ENCODE data around the gene ANK2.
"Not testable (repeated sequence)": the region's sequence is repeated elsewhere in the genome, so short reads cannot be mapped to it uniquely, and the experiment has no call there.

The ANK2 gene

DNA sequence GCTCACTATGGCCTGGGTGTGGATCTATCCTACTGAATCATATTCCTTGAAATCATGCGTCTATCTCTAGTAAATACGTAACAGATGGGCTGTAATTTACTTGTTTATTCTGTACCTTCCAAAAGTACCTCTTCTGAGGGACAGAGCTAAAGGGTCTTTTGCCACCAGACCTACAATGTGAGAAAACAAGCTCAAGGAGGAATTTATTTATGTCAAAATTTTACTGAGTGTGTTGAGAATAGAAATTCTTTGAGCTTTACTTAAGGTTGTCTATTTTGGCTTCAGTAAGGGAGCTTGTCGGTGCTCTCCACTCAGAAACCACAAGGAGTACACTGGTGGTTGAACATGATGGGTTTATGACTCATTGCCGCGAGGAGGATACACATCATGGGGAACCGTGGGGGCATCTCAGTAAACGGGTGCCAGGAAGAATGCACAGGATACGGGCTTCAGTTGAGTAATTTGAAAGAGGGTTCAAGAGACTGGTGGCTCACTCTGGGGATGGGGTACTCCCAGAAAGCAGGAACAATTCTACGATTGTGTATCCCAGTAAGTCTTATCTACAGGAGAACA, 3.0 kb downstream of the ANK2 start:
- DNase-seq (ENCODE audit: low read depth): peak; percentile 31

DNA sequence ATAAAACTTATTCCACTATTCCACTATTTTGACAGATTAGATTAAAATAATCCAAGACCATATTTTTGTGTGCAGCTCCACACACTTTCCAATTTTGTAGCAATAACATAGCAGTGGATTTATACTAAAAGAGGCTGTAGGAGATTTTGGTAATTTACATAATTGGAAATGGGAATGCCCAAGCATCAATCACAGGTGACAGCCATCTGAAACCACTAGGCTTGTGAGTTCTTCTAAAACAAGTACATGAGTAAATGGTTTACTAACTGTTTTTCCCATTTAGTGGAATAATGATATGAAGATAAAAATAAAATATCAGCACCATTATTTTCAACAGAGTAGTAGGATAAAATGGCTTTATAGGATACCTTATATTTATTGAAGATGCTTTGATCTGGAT, 4.4 kb downstream of the ANK2 start:
- DNase-seq (ENCODE audit: low read depth): no peak

DNA sequence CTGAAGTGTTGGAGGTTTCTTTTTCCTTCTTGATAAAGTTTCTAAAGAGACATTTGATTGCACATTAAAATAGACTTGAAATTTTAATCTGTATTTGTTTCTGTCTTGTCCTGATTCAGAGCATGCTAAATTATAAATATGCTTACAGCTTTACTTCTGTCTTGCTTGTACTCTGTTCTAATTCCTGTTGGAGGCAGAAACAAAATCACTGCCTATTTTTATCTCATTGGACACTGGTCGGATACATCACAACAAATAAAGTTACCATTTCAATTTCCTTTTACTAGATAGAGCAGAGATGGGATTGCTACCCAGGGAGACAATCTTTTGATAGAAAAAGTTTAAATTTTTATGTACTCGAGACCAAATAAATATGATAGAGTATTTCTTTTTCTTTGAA, 6.9 kb downstream of the ANK2 start:
- no peak for DNase-seq (ENCODE audit: low read depth)

DNA sequence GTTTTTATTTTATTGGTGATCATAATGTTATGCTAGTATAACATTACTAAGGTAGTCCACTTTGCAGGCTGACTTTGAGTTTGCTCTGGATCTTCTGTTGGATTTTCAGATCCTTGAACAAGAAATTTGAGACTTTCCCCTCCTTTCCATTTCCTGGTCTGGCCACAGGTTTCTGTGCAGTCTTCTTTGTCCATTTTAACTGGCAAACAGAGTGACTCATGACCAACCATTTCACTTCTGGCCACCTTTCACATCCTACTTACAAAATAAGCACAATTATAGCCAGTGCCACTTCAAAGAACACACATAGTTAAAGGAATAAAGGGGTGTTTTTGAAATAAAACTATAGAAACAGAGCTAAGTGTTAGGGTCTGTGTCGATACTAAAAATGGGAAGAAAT, 8.4 kb downstream of the ANK2 start:
- DNase-seq (ENCODE audit: low read depth): no peak

DNA sequence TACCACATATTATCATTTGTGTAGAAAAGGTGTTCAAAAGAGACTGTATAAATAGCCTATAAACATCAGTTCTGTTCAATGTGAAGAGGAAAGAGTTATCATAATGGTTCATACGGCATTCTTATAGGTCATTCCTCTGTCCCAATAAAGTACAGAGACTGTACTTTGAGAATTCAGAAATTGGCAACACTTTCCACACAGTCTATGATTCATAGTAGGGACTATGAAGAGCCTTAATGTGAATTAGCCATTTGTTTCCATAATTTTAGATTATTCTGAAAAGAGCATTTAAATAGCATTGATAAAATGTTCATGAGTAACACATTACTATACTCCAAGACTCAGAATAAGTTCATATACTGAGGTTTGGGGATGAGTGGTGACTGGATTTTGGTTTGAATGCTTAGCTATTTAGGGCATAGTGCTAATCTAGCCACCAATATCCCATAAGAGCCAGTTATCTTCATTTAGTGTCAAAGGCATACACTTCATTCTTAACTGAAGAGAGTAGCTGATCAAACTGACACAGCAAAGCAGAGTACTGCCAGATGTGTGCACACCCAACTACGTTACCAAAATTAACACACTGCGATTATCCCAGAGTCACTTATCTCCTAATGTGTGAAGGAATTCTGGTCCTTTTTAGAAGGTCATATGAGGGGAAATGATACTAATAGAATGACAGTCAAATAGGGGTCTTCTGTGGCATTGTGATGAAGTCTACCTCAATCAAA, 10.2 kb downstream of the ANK2 start:
- no peak for DNase-seq (ENCODE audit: low read depth)

DNA sequence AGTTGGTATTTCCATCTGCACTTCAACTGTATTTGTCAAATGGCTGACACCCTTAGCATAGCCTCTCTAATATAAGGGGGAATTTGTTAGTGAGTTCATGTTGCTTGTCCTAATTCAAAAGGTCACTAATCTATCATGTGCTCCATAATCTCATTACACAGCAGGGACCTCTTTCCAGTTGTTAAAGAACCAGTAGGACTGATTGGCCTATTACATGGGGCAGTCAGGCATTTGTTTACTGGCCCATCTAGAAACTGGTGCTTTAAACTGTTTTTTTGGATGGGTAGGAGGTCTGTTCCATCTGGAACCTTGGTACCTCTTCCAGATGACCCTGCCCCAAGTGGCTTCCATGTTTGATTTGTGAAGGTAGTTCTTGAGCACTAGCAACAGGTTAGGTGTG, 11.4 kb downstream of the ANK2 start:
- no peak for DNase-seq (ENCODE audit: low read depth)

DNA sequence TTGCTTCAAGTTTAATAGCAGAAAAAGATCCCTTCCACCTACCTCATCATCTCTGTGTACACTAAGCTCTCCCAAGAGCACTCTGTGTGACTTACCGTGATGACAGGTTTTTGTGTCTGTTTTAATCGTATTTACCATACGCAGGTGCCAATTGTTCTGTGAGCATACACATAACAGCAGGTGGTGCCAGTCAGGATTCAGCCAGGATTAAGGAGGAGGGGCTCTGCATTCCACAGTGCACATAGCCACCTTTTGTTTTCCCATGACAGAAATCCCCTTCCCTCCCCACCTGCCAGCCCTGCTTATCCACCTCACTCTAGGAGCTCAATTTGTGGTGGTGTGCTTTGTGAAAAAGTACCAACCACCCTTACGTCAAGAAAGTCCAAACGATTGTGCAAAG, 14.8 kb downstream of the ANK2 start:
- no peak for DNase-seq (ENCODE audit: low read depth)

DNA sequence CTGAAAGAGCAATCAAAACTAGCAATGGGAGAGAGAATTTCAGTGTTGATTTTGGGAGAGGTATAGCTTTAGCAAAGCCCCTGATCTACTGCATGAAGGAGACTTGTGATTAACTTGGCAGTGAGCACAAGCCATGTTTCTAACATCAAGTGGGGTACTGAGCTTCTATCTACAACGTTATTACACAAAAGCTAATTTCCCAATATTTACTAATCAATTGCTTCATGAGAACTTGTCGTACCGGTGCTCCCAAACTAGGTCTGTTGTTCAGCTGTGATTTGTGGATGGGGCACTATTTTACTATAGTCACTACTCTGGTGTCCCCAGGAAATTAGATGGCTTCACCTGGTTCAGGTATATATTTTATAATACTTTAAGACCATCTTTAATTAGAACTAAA, 16.2 kb downstream of the ANK2 start:
- DNase-seq (ENCODE audit: low read depth): no peak

DNA sequence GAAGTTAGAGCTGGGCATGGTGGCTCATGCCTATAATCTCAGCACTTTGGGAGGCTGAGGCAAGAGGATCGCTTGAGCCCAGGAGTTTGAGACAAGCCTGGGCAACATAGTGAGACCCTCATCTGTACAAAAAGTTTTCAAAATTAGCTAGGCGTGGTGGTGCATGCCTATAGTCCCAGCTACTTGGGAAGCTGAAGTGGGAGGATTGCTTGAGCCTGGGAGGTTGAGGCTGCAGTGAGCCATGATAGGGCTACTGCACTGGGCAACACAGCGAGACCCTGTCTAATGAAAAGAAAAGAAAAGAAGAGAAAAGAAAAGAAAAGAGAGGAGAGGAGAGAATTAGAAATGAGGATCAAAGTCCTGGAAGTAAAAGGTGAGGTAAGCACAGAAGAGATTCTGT, 19.3 kb downstream of the ANK2 start:
- not testable (repeated sequence) for DNase-seq (ENCODE audit: low read depth)

DNA sequence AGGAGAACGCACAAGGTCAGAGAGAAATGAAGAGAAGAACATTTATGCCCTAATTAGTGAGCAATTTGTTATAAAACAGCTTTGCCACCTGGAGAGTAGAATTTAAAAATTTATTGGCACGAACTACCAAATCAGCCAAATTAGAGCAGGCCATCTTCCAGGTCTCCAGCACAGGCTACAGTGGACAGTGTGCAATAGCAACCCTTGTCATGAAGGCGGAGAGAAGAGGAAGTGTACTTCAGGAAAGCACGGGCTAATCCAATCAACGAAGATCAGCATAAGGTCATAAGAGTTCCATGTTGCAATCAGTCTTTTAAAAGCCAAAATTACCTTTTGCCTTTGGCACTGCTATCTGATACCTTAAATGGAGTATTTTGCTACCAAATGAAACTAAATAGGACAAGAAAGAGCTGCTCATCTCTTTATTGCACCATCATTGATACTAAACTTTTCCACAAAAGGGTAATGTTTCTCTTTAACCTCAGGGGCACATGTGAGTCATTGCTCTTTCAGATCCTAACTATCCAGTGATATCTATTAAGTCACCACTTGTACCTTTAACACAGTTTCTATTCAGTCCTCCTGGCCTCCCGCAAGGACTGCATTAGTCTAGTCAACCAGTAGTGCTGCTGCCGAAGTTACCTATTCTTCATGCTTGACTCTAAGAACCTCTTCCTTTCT, 19.9 kb downstream of the ANK2 start:
- DNase-seq (ENCODE audit: low read depth): no peak

DNA sequence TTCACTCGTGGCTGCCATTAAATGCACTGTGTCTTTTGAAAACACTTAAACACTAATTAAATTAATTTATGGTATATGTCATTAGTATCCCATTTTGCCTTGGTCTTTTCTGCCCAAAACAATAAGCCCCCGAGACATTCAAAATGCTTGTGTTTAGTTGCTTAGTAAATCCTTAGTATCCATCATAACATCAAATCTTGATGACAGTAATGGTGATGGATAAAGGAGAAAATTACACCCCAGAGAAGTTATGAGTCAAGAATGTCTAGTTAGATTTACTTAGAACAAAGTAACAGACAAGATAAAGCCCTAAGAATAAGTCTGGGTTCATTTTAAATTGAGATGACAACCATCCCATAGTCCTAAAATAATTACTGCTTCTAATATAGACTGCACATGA, 21.3 kb downstream of the ANK2 start:
- DNase-seq (ENCODE audit: low read depth): no peak

DNA sequence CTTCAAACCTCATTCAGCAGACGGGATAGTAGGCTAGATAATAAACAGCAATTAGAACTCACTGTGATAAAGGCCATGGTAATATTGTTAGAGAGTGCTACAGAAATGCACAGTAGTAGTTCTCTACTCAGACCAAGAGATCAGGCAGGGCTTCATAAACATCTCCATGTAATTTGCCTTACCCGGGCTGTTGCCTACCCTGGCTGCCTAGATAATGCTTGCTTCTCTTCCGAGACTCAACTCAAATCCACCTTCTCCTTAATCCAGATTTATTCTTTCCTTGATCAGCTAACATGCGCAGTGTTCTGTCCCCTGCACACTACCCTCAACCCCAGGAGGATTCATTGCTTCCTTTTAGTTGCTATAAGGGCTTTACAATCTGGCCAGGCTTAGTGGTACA, 21.8 kb downstream of the ANK2 start:
- no peak for DNase-seq (ENCODE audit: low read depth)

DNA sequence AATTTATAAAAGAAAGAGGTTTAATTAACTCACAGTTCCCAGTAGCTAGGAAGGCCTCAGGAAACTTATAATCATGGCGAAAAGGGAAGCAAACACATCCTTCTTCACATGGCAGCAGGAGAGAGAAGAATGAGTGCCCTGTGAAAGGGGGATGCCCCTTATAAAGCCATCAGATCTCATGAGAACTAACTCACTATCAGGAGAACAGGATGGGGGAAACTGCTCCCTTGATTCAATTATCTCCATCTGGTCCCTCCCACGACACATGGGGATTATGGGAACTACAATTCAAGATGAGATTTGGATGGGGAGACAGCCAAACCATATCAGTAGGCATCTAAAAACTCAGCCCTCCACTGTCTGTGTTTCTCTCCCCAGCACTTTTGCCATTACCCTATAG, 22.4 kb downstream of the ANK2 start:
- DNase-seq (ENCODE audit: low read depth): no peak

DNA sequence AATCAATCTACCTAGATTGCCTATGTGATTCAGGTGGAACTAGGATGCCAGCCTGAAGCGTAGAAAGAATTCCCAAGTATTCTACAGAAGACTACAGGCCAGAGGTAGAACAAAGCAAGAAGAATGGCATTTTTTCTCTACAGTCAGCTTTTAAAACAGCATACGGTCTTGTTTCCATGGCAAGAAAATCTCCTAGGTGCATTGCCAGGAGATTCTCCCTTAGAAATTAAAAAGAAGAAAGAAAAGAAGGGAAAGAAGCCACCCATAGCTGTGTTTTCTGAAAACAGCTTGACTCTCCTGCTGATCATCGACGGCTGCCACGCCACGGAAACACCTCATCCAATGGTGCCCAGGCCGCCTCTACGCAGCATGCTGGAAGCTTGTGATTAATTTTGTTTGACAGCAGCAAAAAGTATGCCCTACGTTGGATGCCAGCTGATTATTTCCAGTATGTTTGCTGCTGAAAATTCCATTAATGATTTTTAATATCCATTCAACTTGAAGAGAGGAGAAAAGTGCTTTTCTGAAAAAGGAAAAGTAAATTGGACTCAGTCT, 24.1 kb downstream of the ANK2 start:
- no peak for DNase-seq (ENCODE audit: low read depth)

DNA sequence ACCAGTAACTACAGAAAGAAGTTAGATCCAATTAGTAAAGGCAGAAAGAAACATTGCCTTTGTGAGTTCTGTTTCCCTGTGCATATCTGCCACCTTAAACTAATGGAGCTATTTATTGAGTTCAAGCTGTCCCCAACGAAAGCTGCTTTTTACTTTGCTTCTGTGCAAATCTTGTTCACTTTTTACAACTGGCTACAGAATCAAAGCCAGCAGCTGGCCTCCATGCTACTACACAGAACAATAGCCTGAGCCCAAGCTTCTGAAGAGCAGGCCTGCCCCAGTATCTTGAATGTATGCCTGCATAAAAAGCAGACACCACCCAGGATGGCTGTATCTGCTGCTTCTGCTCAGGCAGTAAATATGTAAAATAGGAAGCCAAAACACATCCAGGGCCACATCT, 28.1 kb downstream of the ANK2 start:
- no peak for DNase-seq (ENCODE audit: low read depth)

DNA sequence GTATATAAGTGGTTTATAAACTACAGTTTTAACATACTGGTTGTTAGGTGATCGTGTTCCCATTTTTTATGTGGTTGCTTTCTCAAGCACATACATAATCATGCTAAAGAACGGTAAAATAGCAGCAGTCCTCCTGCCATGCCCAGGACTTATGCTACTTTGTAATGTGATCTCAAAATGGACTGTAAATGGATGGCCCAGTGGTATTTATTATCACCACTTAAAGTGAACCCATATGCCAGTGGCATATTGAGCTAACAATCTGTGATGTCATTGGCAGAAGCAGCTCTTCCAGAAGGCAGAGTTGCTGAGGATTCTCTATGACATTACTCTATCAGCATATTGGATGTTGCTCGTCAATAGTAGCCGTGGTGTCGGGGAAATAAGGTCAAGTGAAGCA, 28.6 kb downstream of the ANK2 start:
- DNase-seq (ENCODE audit: low read depth): no peak

DNA sequence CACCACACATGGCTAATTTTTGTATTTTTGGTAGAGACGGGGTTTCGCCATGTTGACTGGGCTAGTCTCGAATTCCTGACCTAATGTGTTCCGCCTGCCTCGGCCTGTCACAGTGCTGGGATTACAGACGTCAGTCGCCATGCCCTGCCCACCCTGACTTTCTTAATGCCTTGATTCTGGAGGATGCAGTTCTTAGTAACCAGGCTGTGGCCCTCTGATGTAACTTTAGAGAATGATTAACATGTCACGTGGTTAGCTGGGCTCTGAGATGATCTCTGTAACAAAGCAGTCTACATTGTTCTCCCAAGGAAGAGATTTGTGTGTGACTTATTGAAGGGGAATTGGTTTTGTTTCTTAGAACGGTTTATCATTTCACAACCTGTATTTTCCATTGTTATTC, 30.6 kb downstream of the ANK2 start:
- DNase-seq (ENCODE audit: low read depth): no peak

DNA sequence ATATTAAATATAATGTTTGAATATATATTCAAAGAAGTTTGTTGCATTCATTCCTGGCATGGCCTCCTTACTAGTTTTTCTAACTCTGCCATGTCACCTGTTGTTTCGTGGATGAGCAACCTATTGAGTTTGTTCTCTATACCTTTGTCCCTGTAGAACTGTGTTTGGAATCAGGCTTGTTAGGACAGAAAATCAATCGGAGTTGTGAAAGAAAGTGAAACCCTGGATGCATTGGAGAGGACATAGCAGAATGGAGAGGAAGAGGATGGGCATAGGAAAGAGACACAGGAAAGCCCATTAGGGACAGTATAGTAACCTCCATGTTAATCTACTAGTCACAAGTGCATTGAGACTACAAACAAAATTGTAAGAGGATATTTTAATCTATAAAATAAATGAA, 31.2 kb downstream of the ANK2 start:
- DNase-seq (ENCODE audit: low read depth): no peak

DNA sequence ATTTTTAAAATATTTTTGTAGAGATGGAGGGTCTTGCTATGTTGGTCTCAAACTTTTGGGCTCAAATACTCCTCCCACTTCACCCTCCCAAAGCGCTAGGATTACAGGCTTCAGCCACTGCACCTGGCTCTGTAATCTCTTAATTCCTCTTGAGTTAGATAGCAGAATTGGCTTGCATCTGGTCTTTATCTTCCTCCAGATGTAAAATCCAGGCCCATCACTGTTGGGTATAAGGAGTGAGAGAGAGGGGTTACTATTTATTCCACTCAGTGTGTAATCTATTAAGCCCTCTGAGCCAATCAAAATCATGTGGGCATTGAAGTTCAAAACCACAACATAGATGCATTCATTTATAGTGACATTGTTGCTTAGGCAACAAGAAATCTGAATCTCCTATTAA, 33.9 kb downstream of the ANK2 start:
- DNase-seq (ENCODE audit: low read depth): no peak

DNA sequence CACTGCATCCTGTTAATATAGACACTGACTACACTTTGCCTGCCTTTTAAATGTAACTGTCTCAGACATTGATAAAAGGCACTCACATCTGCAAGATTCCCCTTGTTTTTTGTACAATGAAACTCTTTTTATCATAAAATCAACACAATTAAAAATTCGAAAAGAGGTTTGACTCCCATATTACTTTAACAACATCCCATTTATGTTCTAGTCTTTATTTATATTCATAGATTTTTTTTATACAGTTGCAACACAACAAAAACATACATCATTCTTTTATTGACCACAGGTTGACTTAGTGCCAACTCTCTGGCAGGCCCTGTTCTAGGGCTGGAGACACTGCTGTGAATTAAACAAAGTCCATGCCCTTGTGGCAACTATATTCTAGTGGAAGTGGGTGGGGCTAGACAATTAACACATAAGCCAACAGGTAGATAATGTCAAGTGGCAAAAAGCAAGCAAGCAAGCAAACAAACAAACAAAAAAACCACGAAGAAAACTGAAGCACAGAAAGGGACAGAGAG, 36.8 kb downstream of the ANK2 start:
- DNase-seq (ENCODE audit: low read depth): no peak

DNA sequence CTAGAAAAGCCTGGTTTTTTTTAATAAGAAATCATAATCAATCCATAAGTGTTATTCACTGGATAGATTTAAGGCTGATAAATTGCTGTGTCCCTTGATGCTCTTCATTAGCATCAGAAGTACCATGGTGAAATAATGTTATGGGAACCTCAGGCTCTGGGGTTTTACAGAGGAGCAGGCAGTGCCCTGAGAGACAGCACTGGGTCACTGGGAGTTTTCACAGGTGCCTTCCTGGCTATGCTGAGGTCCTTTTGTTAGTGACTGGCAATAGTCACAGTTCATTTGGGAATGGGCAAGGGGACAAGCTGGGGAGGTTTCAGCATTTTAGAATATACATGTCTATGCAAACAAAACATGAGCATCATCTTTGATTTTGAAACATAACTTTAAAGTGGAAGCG, 38.6 kb downstream of the ANK2 start:
- DNase-seq (ENCODE audit: low read depth): no peak

DNA sequence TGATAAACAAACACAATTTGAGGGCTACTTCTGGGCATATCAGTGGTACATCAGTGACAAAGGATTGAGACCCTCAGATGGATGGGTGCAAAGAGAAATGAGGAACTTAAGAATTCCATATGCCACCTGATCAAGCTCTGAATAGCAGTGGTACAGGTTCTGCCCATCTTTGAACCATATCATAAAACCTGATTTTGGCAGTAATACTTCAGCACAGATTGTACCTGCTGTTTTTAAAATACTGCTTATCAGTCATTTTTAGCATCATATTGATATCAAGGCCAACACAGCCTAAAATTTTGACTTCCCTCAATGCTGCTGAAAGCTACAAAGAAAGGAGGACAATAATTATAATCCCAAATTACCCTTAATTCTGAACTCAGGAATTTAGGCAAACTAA, 41.5 kb downstream of the ANK2 start:
- DNase-seq (ENCODE audit: low read depth): no peak

DNA sequence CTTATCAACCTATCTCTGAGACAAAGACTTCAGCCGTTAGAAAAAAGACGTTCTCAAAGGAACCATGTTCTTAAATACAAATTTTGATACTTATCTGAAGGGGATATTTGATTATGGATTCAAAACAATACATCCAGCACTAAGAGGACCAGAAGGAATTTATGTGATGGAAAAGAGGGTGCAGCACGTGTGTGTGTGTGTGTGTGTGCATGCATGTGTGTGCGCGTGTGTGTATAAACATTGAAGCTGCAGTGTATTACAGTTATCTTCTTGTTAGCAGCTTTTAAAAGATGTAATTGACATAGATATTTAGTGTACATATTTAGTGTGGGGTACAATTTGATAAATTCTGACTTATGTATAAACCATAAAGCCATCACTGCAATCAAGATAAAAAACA, 44.9 kb downstream of the ANK2 start:
- no peak for DNase-seq (ENCODE audit: low read depth)
